Epithelial cell of prostate (primary cell): ENCODE measurements around the gene CLEC6A.
"Not testable (repeated sequence)": the region's sequence is repeated elsewhere in the genome, so short reads cannot be mapped to it uniquely, and the experiment has no call there.

Experiments used
- DNase-seq: peaks from one replicate; pipeline ENCODE4 v3.0.0-alpha.2; 2011; ENCODE audit warnings: low read depth, low spot score
- H3K27ac ChIP-seq: fragments of 450-650 bp; 2 replicates; pipeline ENCODE4 v1.5.1; 2017; ENCODE audit warnings: mild to moderate bottlenecking

Gene CLEC6A

DNA sequence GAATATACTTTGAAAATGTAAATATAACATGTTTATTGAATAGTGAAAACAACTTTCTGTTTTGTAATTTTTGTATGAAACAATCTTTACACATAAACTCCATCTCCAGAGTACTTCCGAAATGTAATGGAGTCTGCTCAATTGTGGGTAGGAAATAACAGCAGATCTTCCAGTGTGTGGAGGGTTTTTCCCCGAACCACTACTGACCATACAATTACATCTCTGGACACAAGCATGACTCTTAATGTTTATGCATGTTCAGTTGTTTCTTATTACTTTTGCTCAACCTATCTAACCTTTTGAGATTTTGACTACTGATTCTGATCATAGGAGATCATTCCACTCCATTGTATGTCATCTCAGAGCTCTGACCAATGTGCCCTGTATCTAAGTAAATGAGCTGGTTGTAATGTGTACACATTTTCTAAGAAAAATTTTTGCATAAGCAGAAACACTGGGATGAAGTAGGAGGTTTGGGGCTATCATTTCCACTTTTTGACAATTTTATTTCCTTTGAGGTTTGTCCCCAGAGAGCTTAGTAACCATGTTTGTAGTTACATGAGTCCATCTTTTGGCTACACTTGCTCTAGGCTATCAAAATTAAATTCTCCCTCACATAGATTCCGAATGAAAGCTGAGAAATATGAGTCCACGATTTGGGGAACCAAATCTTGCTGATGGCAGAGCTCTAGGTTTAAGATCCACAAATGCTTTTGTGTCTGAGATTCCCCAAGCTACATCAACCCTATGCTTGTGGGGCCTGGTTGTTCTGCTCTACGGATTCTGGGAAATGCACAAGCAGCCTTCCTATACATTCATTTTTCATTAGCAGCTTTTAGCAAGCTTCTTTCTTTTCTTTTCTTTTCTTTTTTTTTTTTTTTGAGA lies 36.1 kb downstream of the CLEC6A start:
- no peak for DNase-seq
- no peak overlapping the region for H3K27ac ChIP-seq

DNA sequence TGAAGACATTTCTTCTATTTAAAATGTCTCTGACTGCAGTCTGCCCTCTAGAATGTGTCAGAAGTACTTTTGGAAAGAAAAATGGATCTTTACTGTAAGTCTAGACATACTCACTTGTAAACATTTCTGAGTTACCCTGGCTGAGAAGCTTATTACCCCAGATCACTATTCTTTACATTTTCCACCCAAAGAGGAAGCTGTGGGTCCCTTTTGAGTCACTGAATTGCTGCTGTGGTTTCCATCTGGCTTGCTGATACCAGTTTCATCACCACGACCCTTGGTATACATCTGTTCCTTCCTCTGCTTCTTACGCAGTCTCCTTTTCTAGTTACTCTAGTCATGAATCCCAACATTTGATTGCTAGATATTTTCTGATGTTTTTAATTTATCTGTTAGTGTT lies 37.3 kb downstream of the CLEC6A start:
- H3K27ac ChIP-seq: no peak overlapping the region
- DNase-seq: no peak

DNA sequence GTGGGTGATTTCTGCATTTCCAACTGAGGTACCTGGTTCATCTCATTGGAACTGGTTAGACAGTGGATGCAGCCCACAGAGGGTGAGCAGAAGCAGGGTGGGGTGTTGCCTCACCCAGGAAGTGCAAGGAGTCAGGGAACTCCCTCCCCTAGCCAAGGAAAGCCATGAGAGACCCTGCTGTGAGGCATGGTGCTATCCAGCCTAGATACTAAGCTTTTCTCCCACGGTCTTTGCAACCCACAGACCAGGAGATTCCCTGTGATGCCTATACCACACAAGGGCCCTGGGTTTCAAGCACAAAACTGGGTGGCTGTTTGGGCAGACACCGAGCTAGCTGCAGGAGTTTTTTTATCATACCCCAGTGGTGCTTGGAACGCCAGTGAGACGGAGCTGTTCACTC lies 39.9 kb downstream of the CLEC6A start:
- not testable (repeated sequence) for DNase-seq

GRCh38 chr12:8496074-8496473 lies 40.3 kb downstream of the CLEC6A start:
- not testable (repeated sequence) for DNase-seq, H3K27ac ChIP-seq

More for the DNA sequence above, 39.9 kb downstream of the CLEC6A start:
- H3K27ac ChIP-seq: not testable (repeated sequence)

DNA sequence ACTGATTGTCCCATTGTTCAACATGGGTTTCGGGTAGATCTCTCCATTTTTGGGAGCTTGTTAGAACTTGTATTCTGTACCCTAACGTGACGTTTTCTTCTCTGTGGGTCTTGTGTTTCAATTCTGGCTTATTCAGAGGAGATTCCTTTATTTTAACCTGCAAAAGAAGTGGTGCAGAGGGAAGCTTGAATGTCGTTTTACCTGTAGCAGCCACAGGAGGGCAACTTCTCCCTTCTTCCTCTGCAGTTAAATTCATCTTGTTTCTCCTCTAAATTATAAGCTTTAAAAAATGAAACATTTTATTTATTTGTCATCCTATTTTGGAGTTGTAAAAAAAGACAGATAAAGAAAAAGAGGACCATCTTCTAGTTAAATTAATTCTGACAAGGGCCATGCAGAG lies 43.9 kb downstream of the CLEC6A start:
- DNase-seq: no peak
- H3K27ac ChIP-seq: no peak overlapping the region

- H3K27ac ChIP-seq: no peak overlapping the region
- DNase-seq: no peak
Measured at GRCh38 chr12:8501720-8502119, 46.0 kb downstream of the CLEC6A start.

DNA sequence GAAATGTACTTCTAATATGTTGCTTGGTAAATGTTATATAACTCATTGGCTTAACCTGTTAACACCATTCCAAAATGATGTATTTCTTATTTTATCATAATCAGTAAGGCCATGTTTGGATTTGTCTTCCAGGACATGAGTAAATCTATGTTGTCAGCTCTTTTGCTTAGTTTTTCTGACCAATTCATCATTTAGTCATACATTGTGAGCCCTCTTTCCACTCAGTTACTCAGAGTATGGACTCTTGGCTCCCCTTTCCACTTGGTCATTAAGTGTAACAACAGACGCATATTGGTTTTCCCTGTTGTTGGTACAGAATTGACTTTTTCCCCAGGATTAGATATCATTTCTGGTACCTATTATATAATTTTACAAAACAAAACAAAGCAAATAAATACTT lies 48.6 kb downstream of the CLEC6A start:
- H3K27ac ChIP-seq: no peak overlapping the region
- DNase-seq: no peak

DNA sequence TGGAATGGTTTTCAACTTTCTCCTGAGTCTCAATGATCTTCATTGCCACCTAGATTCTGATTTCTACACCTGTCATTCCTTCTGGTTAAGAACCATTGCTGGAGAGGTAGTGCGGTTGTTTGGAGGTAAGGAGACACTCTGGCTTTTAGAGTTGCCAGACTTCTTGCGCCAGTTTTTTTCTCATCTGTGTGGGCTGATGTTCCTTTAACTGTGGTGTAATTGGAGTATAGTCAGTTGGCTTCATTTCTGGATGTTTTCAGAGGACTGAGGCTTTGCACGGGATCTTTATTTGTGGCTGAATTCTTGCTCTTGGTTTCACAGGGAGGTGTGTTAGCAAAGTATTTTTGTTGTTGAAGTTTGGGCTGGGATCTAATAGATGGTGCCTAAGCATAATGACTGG lies 51.8 kb downstream of the CLEC6A start:
- no peak overlapping the region for H3K27ac ChIP-seq
- no peak for DNase-seq

- H3K27ac ChIP-seq: no peak overlapping the region
- DNase-seq: no peak
Measured at GRCh38 chr12:8508223-8508622, 52.5 kb downstream of the CLEC6A start.

- DNase-seq: no peak
- H3K27ac ChIP-seq: no peak overlapping the region
Measured at GRCh38 chr12:8508910-8509841, 53.4 kb downstream of the CLEC6A start.

GRCh38 chr12:8513256-8513655 lies 57.5 kb downstream of the CLEC6A start, which contains the start of gene CLEC4D:
TSS of gene CLEC4D (plus strand) at chr12:8513503. CDS start at chr12:8513733, 230 bp downstream.
- H3K27ac ChIP-seq: no peak within 1 kb of the TSS
- no peak for DNase-seq

DNA sequence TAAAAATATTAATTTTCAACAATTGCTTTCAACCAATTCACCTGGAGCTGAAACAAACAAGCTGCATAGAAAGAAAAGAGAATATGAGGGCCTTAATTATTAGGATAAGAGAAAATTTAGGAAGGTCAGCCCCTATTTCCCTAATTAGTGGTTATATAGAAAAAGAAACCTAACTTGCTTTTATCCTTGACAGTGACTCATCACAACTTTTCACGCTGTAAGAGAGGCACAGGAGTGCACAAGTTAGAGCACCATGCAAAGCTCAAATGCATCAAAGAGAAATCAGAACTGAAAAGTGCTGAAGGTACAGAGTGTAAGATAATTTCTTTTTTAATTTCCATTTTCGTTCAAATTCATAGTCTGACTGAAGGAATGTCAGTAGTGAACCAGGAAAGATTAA lies 62.2 kb downstream of the CLEC6A start:
- H3K27ac ChIP-seq: no peak overlapping the region
- no peak for DNase-seq

- no peak for DNase-seq
- H3K27ac ChIP-seq: no peak overlapping the region
Measured at GRCh38 chr12:8519171-8519570, 63.4 kb downstream of the CLEC6A start.

DNA sequence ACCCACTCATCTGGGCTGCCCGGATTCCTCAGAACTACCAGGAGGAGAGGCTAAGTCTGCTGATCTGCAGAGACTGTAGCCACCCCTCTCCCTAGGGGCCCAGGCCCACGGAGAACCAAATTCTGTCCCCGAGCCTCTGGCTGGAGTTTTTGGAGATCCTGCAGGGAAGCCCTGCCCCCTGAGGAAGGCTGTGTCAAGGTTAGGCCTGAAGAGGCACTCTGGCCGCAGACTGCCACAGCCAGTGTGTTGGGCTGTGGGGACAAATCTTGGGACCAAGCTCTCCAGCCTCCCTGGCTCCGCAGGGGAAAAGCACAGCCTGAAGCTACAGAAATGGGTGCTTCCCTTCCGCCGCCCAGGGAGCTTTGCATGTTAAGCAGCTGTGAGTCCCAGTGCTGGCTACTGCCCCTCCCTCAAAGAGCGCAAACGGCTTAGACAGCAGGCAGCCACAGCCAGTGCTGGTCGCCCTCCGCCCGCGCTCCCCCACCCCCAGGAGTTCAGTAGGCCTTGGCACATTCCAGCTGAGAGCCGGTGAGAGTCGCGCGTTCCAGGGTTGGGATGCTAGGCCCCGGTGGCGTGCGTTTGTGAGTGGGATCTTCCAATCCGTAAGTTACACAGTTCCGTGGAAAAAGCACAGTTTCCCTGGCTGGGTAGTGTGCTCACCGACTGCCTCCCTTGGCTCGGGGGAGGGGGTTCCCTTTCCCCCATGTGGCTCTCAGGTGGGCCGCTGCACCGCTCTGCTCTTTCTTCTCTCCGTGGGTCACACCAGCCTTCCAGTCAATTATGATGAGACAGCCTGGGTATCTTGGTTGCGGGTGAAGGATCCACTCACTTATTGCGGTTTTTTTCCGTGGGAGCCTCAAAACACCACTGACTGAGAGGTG lies 71.7 kb downstream of the CLEC6A start:
- no peak for DNase-seq
- no peak overlapping the region for H3K27ac ChIP-seq
